Measurements from ENCODE around the gene DIAPH2. TPM values are rescaled to one million over a fixed set of nuclear protein-coding genes. Genes with fewer than 3 reads are reported as not detected.

The DIAPH2 gene
- total RNA-seq, 1 experiment from 2014 or later, result 15.9 TPM

DNA sequence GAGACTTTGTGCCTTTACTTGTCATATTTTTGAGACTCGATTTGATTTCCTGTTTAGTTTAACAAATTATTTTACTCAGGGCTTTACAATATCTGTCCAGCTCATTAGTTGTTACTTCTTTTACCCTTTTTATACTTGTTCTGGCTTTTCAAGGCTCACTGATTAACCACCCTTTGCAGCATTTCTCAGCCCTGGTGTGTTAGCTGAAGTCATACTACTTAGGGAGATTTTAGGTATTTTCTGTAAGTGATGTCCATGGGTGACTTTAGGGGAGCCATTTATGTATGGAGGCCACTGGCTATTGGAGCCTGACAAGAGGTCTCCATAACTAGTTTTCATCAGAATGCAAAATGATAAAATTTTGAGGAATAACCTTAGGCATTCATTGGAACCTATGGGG, 346.3 kb downstream of the DIAPH2 start (continued):
- TF ChIP-seq, protein P1, sequence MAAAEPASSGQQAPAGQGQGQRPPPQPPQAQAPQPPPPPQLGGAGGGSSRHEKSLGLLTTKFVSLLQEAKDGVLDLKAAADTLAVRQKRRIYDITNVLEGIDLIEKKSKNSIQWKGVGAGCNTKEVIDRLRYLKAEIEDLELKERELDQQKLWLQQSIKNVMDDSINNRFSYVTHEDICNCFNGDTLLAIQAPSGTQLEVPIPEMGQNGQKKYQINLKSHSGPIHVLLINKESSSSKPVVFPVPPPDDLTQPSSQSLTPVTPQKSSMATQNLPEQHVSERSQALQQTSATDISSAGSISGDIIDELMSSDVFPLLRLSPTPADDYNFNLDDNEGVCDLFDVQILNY (CRISPR knock-in tag; IDR thresholded peaks at IDR 0.05), result no peak
- TF ChIP-seq, protein P2, sequence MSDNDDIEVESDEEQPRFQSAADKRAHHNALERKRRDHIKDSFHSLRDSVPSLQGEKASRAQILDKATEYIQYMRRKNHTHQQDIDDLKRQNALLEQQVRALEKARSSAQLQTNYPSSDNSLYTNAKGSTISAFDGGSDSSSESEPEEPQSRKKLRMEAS (CRISPR knock-in tag; IDR thresholded peaks at IDR 0.05), result no peak
- TF ChIP-seq CREM (CRISPR knock-in tag; IDR thresholded peaks at IDR 0.05) (no peak), JUN (CRISPR knock-in tag; IDR thresholded peaks at IDR 0.05) (no peak), ETV6 (CRISPR knock-in tag; IDR thresholded peaks at IDR 0.05) (no peak), SMAD4 (CRISPR knock-in tag; IDR thresholded peaks at IDR 0.05) (no peak), ZNF671 (CRISPR knock-in tag; IDR thresholded peaks at IDR 0.05) (no peak), ZNF121 (CRISPR knock-in tag; IDR thresholded peaks at IDR 0.05) (no peak), CREB1 (CRISPR knock-in tag; IDR thresholded peaks at IDR 0.05) (no peak), ZNF263 (CRISPR knock-in tag; IDR thresholded peaks at IDR 0.05; ENCODE audit: low read depth) (no peak), SP1 (CRISPR knock-in tag; conservative IDR thresholded peaks at IDR 0.05) (no peak)
- TF ChIP-seq, protein P3, sequence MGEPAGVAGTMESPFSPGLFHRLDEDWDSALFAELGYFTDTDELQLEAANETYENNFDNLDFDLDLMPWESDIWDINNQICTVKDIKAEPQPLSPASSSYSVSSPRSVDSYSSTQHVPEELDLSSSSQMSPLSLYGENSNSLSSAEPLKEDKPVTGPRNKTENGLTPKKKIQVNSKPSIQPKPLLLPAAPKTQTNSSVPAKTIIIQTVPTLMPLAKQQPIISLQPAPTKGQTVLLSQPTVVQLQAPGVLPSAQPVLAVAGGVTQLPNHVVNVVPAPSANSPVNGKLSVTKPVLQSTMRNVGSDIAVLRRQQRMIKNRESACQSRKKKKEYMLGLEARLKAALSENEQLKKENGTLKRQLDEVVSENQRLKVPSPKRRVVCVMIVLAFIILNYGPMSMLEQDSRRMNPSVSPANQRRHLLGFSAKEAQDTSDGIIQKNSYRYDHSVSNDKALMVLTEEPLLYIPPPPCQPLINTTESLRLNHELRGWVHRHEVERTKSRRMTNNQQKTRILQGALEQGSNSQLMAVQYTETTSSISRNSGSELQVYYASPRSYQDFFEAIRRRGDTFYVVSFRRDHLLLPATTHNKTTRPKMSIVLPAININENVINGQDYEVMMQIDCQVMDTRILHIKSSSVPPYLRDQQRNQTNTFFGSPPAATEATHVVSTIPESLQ (CRISPR knock-in tag; IDR thresholded peaks at IDR 0.05), result no peak
- TF ChIP-seq, protein P4, sequence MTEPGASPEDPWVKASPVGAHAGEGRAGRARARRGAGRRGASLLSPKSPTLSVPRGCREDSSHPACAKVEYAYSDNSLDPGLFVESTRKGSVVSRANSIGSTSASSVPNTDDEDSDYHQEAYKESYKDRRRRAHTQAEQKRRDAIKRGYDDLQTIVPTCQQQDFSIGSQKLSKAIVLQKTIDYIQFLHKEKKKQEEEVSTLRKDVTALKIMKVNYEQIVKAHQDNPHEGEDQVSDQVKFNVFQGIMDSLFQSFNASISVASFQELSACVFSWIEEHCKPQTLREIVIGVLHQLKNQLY (CRISPR knock-in tag; IDR thresholded peaks at IDR 0.05), result no peak
- TF ChIP-seq, protein P5, sequence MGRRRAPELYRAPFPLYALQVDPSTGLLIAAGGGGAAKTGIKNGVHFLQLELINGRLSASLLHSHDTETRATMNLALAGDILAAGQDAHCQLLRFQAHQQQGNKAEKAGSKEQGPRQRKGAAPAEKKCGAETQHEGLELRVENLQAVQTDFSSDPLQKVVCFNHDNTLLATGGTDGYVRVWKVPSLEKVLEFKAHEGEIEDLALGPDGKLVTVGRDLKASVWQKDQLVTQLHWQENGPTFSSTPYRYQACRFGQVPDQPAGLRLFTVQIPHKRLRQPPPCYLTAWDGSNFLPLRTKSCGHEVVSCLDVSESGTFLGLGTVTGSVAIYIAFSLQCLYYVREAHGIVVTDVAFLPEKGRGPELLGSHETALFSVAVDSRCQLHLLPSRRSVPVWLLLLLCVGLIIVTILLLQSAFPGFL (CRISPR knock-in tag; IDR thresholded peaks at IDR 0.05; ENCODE audit: borderline replicate concordance), result no peak
- TF ChIP-seq, protein P6, sequence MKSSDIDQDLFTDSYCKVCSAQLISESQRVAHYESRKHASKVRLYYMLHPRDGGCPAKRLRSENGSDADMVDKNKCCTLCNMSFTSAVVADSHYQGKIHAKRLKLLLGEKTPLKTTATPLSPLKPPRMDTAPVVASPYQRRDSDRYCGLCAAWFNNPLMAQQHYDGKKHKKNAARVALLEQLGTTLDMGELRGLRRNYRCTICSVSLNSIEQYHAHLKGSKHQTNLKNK (CRISPR knock-in tag; IDR thresholded peaks at IDR 0.05), result no peak

DNA sequence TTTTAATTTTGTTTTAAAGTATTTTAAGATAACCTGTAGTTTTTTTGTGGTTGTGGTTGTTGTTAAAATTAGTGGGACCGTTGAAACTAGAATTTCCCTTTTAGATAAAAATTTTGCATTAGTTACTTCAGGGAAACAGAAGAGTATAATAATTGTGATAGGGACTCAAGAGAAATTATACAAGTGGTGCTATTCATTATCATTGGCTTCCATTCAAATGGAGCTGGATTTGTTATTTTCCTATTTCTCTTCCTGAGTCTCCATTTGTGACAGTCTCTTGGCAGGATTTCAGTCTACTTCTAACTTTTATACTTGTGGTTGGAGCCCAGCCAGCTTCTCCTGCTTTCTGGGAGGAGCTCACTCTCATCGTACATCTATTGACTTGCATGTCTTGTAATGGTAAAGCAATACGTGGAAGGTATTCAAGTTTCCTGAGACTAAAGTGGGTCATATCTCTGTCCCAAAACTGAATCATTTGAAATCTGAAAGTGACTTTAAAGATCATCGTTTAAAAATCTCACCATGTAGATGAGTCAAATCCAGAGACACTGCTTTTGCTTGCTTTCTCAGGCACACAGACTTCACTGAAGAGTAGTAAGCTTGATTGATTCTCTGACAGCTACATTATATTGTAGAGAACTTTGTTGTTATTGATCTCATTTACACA, 354.9 kb downstream of the DIAPH2 start:
- no peak for DNase-seq (ENCODE audit: low spot score)
- ATAC-seq, result no peak
- TF ChIP-seq TEAD1 (CRISPR knock-in tag; IDR thresholded peaks at IDR 0.05), result no peak
- TF ChIP-seq, protein P7, sequence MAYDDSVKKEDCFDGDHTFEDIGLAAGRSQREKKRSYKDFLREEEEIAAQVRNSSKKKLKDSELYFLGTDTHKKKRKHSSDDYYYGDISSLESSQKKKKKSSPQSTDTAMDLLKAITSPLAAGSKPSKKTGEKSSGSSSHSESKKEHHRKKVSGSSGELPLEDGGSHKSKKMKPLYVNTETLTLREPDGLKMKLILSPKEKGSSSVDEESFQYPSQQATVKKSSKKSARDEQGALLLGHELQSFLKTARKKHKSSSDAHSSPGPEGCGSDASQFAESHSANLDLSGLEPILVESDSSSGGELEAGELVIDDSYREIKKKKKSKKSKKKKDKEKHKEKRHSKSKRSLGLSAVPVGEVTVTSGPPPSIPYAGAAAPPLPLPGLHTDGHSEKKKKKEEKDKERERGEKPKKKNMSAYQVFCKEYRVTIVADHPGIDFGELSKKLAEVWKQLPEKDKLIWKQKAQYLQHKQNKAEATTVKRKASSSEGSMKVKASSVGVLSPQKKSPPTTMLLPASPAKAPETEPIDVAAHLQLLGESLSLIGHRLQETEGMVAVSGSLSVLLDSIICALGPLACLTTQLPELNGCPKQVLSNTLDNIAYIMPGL (CRISPR knock-in tag; IDR thresholded peaks at IDR 0.05), result no peak
- TF ChIP-seq, protein P8, sequence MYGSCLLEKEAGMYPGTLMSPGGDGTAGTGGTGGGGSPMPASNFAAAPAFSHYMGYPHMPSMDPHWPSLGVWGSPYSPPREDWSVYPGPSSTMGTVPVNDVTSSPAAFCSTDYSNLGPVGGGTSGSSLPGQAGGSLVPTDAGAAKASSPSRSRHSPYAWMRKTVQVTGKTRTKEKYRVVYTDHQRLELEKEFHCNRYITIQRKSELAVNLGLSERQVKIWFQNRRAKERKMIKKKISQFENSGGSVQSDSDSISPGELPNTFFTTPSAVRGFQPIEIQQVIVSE (CRISPR knock-in tag; IDR thresholded peaks at IDR 0.05; ENCODE audit: borderline replicate concordance), result no peak
- TF ChIP-seq NFE2L1 (CRISPR knock-in tag; IDR thresholded peaks at IDR 0.05), result no peak
- TF ChIP-seq ZNF423 (CRISPR knock-in tag; IDR thresholded peaks at IDR 0.05), result no peak
- no peak for TF ChIP-seq SMAD4 (CRISPR knock-in tag; IDR thresholded peaks at IDR 0.05)
- no peak for TF ChIP-seq ATF1 (CRISPR knock-in tag; IDR thresholded peaks at IDR 0.05)
- TF ChIP-seq KAT7 (CRISPR knock-in tag; IDR thresholded peaks at IDR 0.05; ENCODE audit: borderline replicate concordance), result no peak
- Mint-ChIP-seq H3K27me3 (ENCODE audit: low read depth) (no peaks in the 10 kb centered on the region), H3K9me3 (peaks cover 6% of the 10 kb centered on the region), H3K4me1 (peaks cover 5% of the 10 kb centered on the region), H3K4me3 (no peak overlapping the region), H3K27ac (no peak overlapping the region), H3K36me3 (peaks cover 9% of the 10 kb centered on the region)
- CTCF ChIA-PET, result no interaction called here
- POLR2A ChIA-PET, result no interaction called here
